ENCODE measurements around the gene ZFYVE28. TPM values are rescaled to one million over a fixed set of nuclear protein-coding genes. Genes with fewer than 3 reads are reported as not detected.

ZFYVE28 gene
- polyA plus RNA-seq, 1 of the 3 experiments (the other 2 are of a cell fraction), result 3.2 TPM

- Histone ChIP-seq H3K9me3 (no peaks in the 10 kb centered on the region), H3K4me3 (ENCODE audit: low read depth in 2 of 2, low read length in 1 of 2) (no peak overlapping the region), H3K27me3 (ENCODE audit: insufficient read depth) (no peaks in the 10 kb centered on the region; the same call in 1 of the 2 replicates), H3K4me1 (ENCODE audit: control insufficient read depth in 1 of 2, insufficient read depth in 2 of 2, low read depth in 1 of 2, low read length in 1 of 2) (no peaks in the 10 kb centered on the region), H3K9ac (no peak overlapping the region), H3F3A (replicated peaks; ENCODE audit: insufficient read depth) (no peaks in the 10 kb centered on the region), H3K4me2 (no peak overlapping the region), H3K36me3 (replicated peaks in 1 of 2; ENCODE audit: control insufficient read depth in 1 of 2, insufficient read depth in 2 of 2, low read length in 1 of 2) (no peaks in the 10 kb centered on the region), H2AFZ (ENCODE audit: low read depth) (no peak overlapping the region), H3K9me2 (no peaks in the 10 kb centered on the region), H4K20me1 (ENCODE audit: insufficient read depth) (no peaks in the 10 kb centered on the region), H3K27ac (ENCODE audit: low read depth in 2 of 2, low read length in 1 of 2) (no peak overlapping the region), H3K79me2 (ENCODE audit: insufficient read depth) (no peaks in the 10 kb centered on the region)
- ChIA-PET POLR2A (interaction anchor here (0.6 kb wide), 1 partner anchor 9 kb away, joined by 3 read pairs; no protein-coding TSS in a partner anchor), CTCF (interaction anchor here (1.5 to 2.9 kb wide), 2 partner anchors 11 to 16 kb away, joined by 3 to 8 read pairs; no protein-coding TSS in a partner anchor)
- WGBS (ENCODE audit: low lambda C conversion rate), result 70% methylated on average over 18 of the region's 25 CpGs
- TF ChIP-seq MXI1 (IDR thresholded peaks at IDR 0.05; ENCODE audit: low read depth, low read length) (no peak), GATA2 (CRISPR knock-in tag; IDR thresholded peaks at IDR 0.05) (no peak), FOXM1 (IDR thresholded peaks at IDR 0.05; ENCODE audit: low read depth) (no peak), EZH2phosphoT487 (IDR thresholded peaks at IDR 0.05; ENCODE audit: borderline replicate concordance, low read depth) (no peak), GABPA (IDR thresholded peaks at IDR 0.05; ENCODE audit: low read depth) (no peak), MEF2A (IDR thresholded peaks at IDR 0.05; ENCODE audit: borderline replicate concordance, low read depth) (no peak), JUND (IDR thresholded peaks at IDR 0.05) (no peak), PBX3 (IDR thresholded peaks at IDR 0.05) (no peak)
- TF ChIP-seq, protein P1, sequence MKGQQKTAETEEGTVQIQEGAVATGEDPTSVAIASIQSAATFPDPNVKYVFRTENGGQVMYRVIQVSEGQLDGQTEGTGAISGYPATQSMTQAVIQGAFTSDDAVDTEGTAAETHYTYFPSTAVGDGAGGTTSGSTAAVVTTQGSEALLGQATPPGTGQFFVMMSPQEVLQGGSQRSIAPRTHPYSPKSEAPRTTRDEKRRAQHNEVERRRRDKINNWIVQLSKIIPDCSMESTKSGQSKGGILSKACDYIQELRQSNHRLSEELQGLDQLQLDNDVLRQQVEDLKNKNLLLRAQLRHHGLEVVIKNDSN (IDR thresholded peaks at IDR 0.05; ENCODE audit: borderline replicate concordance, low read depth), result no peak
- DNase-seq, result no peak
Observed at GRCh38 chr4:2451821-2452785, 33.7 kb upstream of the ZFYVE28 start.

DNA sequence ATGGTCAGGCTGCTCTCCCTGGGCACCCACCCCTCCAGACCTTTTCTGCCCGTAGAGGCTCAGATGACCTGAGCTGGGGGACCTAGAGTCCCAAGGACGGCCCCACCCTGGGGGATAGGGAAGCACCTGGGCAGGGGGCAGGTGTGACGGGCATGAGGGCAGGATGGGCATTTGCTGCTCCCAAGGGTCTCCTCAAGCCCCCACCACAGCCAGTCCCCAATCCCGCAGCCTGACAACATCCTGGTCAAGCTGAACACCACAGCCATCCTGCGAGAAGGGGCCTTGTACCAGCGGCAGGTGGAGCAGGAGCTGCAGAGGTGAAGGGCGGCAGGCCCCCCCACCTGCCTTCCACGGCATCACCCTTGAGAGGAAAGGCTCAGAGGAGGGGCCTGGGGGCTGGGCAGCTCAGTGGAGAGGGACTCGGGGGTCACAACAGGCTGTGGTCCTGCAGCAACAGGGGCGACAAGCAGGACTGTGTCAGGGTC is 32.6 kb upstream of the ZFYVE28 start:
- H3K36me3 ChIP-seq (replicated peaks in 1 of 2; ENCODE audit: control insufficient read depth in 1 of 2, insufficient read depth in 2 of 2, low read length in 1 of 2), result no peaks in the 10 kb centered on the region
- H3K9me2 ChIP-seq, result no peaks in the 10 kb centered on the region
- H3K27ac ChIP-seq (ENCODE audit: low read depth in 2 of 2, low read length in 1 of 2), result no peak overlapping the region
- no peak overlapping the region for H3K4me2 ChIP-seq
- no peaks in the 10 kb centered on the region for H3K9me3 ChIP-seq
- no peaks in the 10 kb centered on the region for H3K79me2 ChIP-seq (ENCODE audit: insufficient read depth)
- no peak for DNase-seq
- H3K27me3 ChIP-seq (ENCODE audit: insufficient read depth), result no peaks in the 10 kb centered on the region; the same call in 1 of the 2 replicates
- WGBS (ENCODE audit: low lambda C conversion rate), result 62% methylated on average over 10 of the region's 10 CpGs
- no peak overlapping the region for H3K9ac ChIP-seq
- no peak overlapping the region for H3K4me3 ChIP-seq (ENCODE audit: low read depth in 2 of 2, low read length in 1 of 2)
- H3K4me1 ChIP-seq (ENCODE audit: control insufficient read depth in 1 of 2, insufficient read depth in 2 of 2, low read depth in 1 of 2, low read length in 1 of 2), result no peaks in the 10 kb centered on the region
- CTCF ChIA-PET, result interaction anchor here (1.5 to 2.9 kb wide), 3 partner anchors 10 to 15 kb away, joined by 3 to 8 read pairs (median 4); no protein-coding TSS in a partner anchor
- POLR2A ChIA-PET, result interaction anchor here (0.6 kb wide), 1 partner anchor 10 kb away, joined by 3 read pairs; no protein-coding TSS in a partner anchor
- H4K20me1 ChIP-seq (ENCODE audit: insufficient read depth), result no peaks in the 10 kb centered on the region
- H2AFZ ChIP-seq (ENCODE audit: low read depth), result no peak overlapping the region
- H3F3A ChIP-seq (replicated peaks; ENCODE audit: insufficient read depth), result no peaks in the 10 kb centered on the region
- TF ChIP-seq, protein P2, sequence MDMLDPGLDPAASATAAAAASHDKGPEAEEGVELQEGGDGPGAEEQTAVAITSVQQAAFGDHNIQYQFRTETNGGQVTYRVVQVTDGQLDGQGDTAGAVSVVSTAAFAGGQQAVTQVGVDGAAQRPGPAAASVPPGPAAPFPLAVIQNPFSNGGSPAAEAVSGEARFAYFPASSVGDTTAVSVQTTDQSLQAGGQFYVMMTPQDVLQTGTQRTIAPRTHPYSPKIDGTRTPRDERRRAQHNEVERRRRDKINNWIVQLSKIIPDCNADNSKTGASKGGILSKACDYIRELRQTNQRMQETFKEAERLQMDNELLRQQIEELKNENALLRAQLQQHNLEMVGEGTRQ (IDR thresholded peaks at IDR 0.05; ENCODE audit: borderline replicate concordance, low read depth, low read length), result no peak
- TF ChIP-seq, protein P3, sequence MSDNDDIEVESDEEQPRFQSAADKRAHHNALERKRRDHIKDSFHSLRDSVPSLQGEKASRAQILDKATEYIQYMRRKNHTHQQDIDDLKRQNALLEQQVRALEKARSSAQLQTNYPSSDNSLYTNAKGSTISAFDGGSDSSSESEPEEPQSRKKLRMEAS (IDR thresholded peaks at IDR 0.05; ENCODE audit: low read depth), result no peak
- TF ChIP-seq, protein P4, sequence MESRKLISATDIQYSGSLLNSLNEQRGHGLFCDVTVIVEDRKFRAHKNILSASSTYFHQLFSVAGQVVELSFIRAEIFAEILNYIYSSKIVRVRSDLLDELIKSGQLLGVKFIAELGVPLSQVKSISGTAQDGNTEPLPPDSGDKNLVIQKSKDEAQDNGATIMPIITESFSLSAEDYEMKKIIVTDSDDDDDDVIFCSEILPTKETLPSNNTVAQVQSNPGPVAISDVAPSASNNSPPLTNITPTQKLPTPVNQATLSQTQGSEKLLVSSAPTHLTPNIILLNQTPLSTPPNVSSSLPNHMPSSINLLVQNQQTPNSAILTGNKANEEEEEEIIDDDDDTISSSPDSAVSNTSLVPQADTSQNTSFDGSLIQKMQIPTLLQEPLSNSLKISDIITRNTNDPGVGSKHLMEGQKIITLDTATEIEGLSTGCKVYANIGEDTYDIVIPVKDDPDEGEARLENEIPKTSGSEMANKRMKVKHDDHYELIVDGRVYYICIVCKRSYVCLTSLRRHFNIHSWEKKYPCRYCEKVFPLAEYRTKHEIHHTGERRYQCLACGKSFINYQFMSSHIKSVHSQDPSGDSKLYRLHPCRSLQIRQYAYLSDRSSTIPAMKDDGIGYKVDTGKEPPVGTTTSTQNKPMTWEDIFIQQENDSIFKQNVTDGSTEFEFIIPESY (IDR thresholded peaks at IDR 0.05; ENCODE audit: borderline replicate concordance, low read depth), result no peak
- no peak for TF ChIP-seq JUND (IDR thresholded peaks at IDR 0.05)
- no peak for TF ChIP-seq CHD2 (IDR thresholded peaks at IDR 0.05; ENCODE audit: low read length, partially characterized antibody)
- TF ChIP-seq, protein P1 (IDR thresholded peaks at IDR 0.05; ENCODE audit: borderline replicate concordance, low read depth), result no peak
- TF ChIP-seq GATA2 (CRISPR knock-in tag; IDR thresholded peaks at IDR 0.05), result no peak
- no peak for TF ChIP-seq EP300 (IDR thresholded peaks at IDR 0.05; ENCODE audit: borderline replicate concordance in 1 of 2, low read depth in 1 of 2, low read length in 1 of 2)
- no peak for TF ChIP-seq MXI1 (IDR thresholded peaks at IDR 0.05; ENCODE audit: low read depth, low read length)
- no peak for TF ChIP-seq CTCF (IDR thresholded peaks at IDR 0.05)
- TF ChIP-seq RCOR1 (IDR thresholded peaks at IDR 0.05; ENCODE audit: low read length), result no peak

All from SK-N-SH (cell line).